Endothelial cell of umbilical vein (primary cell): ENCODE measurements around the gene EXT2. TPM values are rescaled to one million over a fixed set of nuclear protein-coding genes. Genes with fewer than 3 reads are reported as not detected.

Experiments used
- BruUV-seq: library from RNA; stranded (reverse); fragments of 400-500 nt; replicated peaks from 2 replicates; lab custom pipeline; 2021; lab: Mats Ljungman, UMichigan
- CTCF ChIA-PET: fragments of 300-600, 350-600 bp; sonication (Branson Sonifier 250); formaldehyde crosslinking; loops from one replicate; lab custom pipeline; 2021; ENCODE audit warnings: antibody characterized with exemption, inconsistent platforms; lab: Charles Lee
- POLR2A ChIA-PET: fragments of 300-600, 350-600 bp; sonication (Branson Sonifier 250); formaldehyde crosslinking; loops from one replicate; lab custom pipeline; 2021; ENCODE audit warnings: antibody characterized with exemption, inconsistent platforms; lab: Charles Lee
- DNase-seq: peaks from one replicate; pipeline ENCODE4 v3.0.0-alpha.2; 2011; ENCODE audit warnings: low read depth, low spot score
- FAIRE-seq: peaks from 2 replicates; lab custom pipeline; 2011; peaks lifted over from hg19 to GRCh38; lab: Jason Lieb, UNC
- H2AFZ ChIP-seq: 2 replicates; pipeline ENCODE4 v1.6.0; 2012; ENCODE audit warnings: low read depth, low read length, control low read depth, inconsistent platforms
- H3K27ac ChIP-seq: 2 replicates; pipeline ENCODE4 v1.5.1; 2011; ENCODE audit warnings: low read depth, mild to moderate bottlenecking, control low read depth, low read length, moderate library complexity; ENCODE audit not compliant: insufficient read depth
- H3K27me3 ChIP-seq, 2 experiments: 2 replicates each; pipeline versions ENCODE4 v1.6.0 to v1.6.1; 2011; ENCODE audit warnings: low read length in 2 of 2, mixed read lengths in 1 of 2; ENCODE audit not compliant: control insufficient read depth in 2 of 2, insufficient read depth in 2 of 2
- H3K36me3 ChIP-seq, 2 experiments: 2 replicates in 1 of 2; 3 replicates in 1 of 2; pipeline ENCODE4 v1.5.1; 2011; ENCODE audit warnings: low read length in 2 of 2, mild to moderate bottlenecking in 1 of 2, moderate library complexity in 1 of 2; ENCODE audit not compliant: control insufficient read depth in 2 of 2, insufficient read depth in 2 of 2; ENCODE audit errors: extremely low read depth in 1 of 2
- H3K4me1 ChIP-seq: 3 replicates; pipeline ENCODE4 v1.5.1; 2011; ENCODE audit warnings: mild to moderate bottlenecking, low read length; ENCODE audit not compliant: control insufficient read depth, insufficient read depth; ENCODE audit errors: extremely low read depth
- H3K4me2 ChIP-seq: 2 replicates; pipeline ENCODE4 v1.6.1; 2011; ENCODE audit warnings: low read length, control low read depth, mixed read lengths; ENCODE audit not compliant: insufficient read depth
- H3K4me3 ChIP-seq, 3 experiments: fragments of 200-600 bp in 1 of 3; sonication (generic), shearing (Covaris generic) in 1 of 3; replicated peaks in 1 of 3; 2 replicates each; pipeline ENCODE4 v1.5.1; 2011 to 2016; ENCODE audit warnings: control low read depth in 3 of 3, low read length in 3 of 3, mild to moderate bottlenecking in 2 of 3, inconsistent platforms in 1 of 3, low read depth in 1 of 3, moderate library complexity in 1 of 3; ENCODE audit not compliant: insufficient read depth in 1 of 3
- H3K79me2 ChIP-seq: 2 replicates; pipeline ENCODE4 v1.6.0; 2012; ENCODE audit warnings: low read length, inconsistent platforms; ENCODE audit not compliant: control insufficient read depth, insufficient read depth
- H3K9ac ChIP-seq: replicated peaks from 2 replicates; pipeline ENCODE3; 2011; ENCODE audit warnings: low read length, control low read depth; ENCODE audit not compliant: insufficient read depth; ENCODE audit errors: extremely low read depth
- H3K9me1 ChIP-seq: replicated peaks from 3 replicates; pipeline ENCODE4 v1.6.0; 2011; ENCODE audit warnings: mild to moderate bottlenecking, low read length; ENCODE audit not compliant: control insufficient read depth, insufficient read depth; ENCODE audit errors: extremely low read depth
- H3K9me3 ChIP-seq: replicated peaks from 2 replicates; pipeline ENCODE4 v1.5.1; 2012; ENCODE audit warnings: low read length, inconsistent platforms; ENCODE audit not compliant: control insufficient read depth, insufficient read depth
- H4K20me1 ChIP-seq: replicated peaks from 2 replicates; pipeline ENCODE3; 2011; ENCODE audit warnings: mild to moderate bottlenecking, low read length; ENCODE audit not compliant: control insufficient read depth, insufficient read depth; ENCODE audit errors: extremely low read depth
- CTCF ChIP-seq, 2 donors: IDR thresholded peaks; 1 replicate in 1 of 2; 2 replicates in 1 of 2; pipeline ENCODE4 v1.5.1; 2011; ENCODE audit warnings: low read length in 2 of 2, mild to moderate bottlenecking in 2 of 2, moderate library complexity in 2 of 2, control low read depth in 1 of 2, inconsistent platforms in 1 of 2, low read depth in 1 of 2; ENCODE audit not compliant: insufficient read depth in 1 of 2; ENCODE audit errors: extremely low read depth in 1 of 2
- EZH2 ChIP-seq: IDR thresholded peaks from 2 replicates; pipeline ENCODE4 v1.6.1; 2012; ENCODE audit warnings: borderline replicate concordance, low read depth, mild to moderate bottlenecking, moderate library complexity, low read length, inconsistent platforms; ENCODE audit not compliant: severe bottlenecking
- FOS ChIP-seq: IDR thresholded peaks from 2 replicates; pipeline ENCODE4 v1.6.1; 2011; ENCODE audit warnings: mild to moderate bottlenecking, low read length, moderate library complexity, borderline replicate concordance; ENCODE audit not compliant: insufficient read depth
- GATA2 ChIP-seq: IDR thresholded peaks from 2 replicates; pipeline ENCODE4 v1.7.0; 2011; ENCODE audit warnings: low read depth, mild to moderate bottlenecking, moderate library complexity, mixed read lengths, low read length; ENCODE audit not compliant: insufficient read length, insufficient read depth
- JUN ChIP-seq: IDR thresholded peaks from 2 replicates; pipeline ENCODE4 v1.6.1; 2011; ENCODE audit warnings: borderline replicate concordance, low read depth; ENCODE audit not compliant: insufficient read length, insufficient read depth
- MAX ChIP-seq: IDR thresholded peaks from 2 replicates; pipeline ENCODE4 v1.6.1; 2011; ENCODE audit not compliant: insufficient read depth, insufficient read length
- MYC ChIP-seq: IDR thresholded peaks from one replicate; pipeline ENCODE4 v1.6.1; 2011; ENCODE audit warnings: mild to moderate bottlenecking, low read depth, low read length
- POLR2A ChIP-seq: IDR thresholded peaks from 2 replicates; pipeline ENCODE4 v1.6.1; 2012; ENCODE audit warnings: low read depth, mild to moderate bottlenecking, control low read depth, low read length
- POLR2AphosphoS5 ChIP-seq: IDR thresholded peaks from 2 replicates; pipeline ENCODE4 v1.6.1; 2012; ENCODE audit warnings: low read depth, mild to moderate bottlenecking, control low read depth, low read length, moderate library complexity; ENCODE audit not compliant: insufficient read depth
- dilution Hi-C: fragments of 300-500 bp; cut with MboI; formaldehyde crosslinking; loops from one replicate; pipeline ENCODE4 v1.15.0; 2019; ENCODE audit warnings: low sequenced_read_pairs; ENCODE audit not compliant: extremely low pct_ligation_motif_present
- intact Hi-C: fragments of 100-400 bp; cut with micrococcal nuclease; formaldehyde crosslinking; loops from one replicate; pipeline ENCODE4 v1.10.0; 2022
- polyA plus RNA-seq, 4 experiments: library from polyadenylated mRNA; depleted of rRNA in 3 of 4; stranded (reverse) in 3 of 4; unstranded in 1 of 4; fragments of >200 nt; gene quantifications; 2 replicates each; pipeline versions ENCODE4 v1.2.1 to v1.2.3, GENCODE V29; 2011 to 2012; ENCODE audit warnings: missing spikeins in 1 of 4
- total RNA-seq: library from RNA; stranded (reverse); gene quantifications from 2 replicates; pipeline ENCODE4 v1.2.3, GENCODE V29; 2021

EXT2 gene
- total and polyA plus RNA-seq, 2 donors (not counting 3 experiments of a cell fraction or from before 2014, with no cell fraction given), result 50.9 to 60.3 TPM

GRCh38 chr11:44241851-44242250 lies 146.4 kb downstream of the EXT2 start:
- POLR2A ChIA-PET, result no interaction called here
- no peak for FAIRE-seq
- CTCF ChIA-PET, result interaction anchor here (1.3 kb wide), 1 partner anchor 16 kb away, joined by 4 read pairs; no protein-coding TSS in a partner anchor

More at GRCh38 chr11:44241851-44242250, 146.4 kb downstream of the EXT2 start:
- dilution Hi-C loops (no loop called here), intact Hi-C loops (no loop called here)
- TF ChIP-seq EZH2 (no peak), MYC (no peak), FOS (no peak), POLR2A (no peak), MAX (no peak), POLR2AphosphoS5 (no peak), JUN (no peak), GATA2 (no peak), CTCF (IDR thresholded peaks at IDR 0.05; ENCODE audit: extremely low read depth in 1 of 2, insufficient read depth in 1 of 2, low read depth in 1 of 2, low read length in 2 of 2) (no peak)
- H3K79me2 ChIP-seq, result no peaks in the 10 kb centered on the region
- no peak overlapping the region for H3K4me2 ChIP-seq
- no peak overlapping the region for H3K4me3 ChIP-seq
- BruUV-seq, result no TSS peak
- no peaks in the 10 kb centered on the region for H3K36me3 ChIP-seq
- H3K27ac ChIP-seq, result no peak overlapping the region
- H2AFZ ChIP-seq, result no peak overlapping the region
- no peaks in the 10 kb centered on the region for H3K9me3 ChIP-seq
- no peaks in the 10 kb centered on the region for H4K20me1 ChIP-seq
- no peak overlapping the region for H3K9ac ChIP-seq
- peaks cover 22% of the 10 kb centered on the region for H3K4me1 ChIP-seq
- H3K27me3 ChIP-seq, result no peaks in the 10 kb centered on the region
- no peaks in the 10 kb centered on the region for H3K9me1 ChIP-seq
- no peak for DNase-seq
